OCI-LY1 (cell line): ENCODE results near the gene TBC1D16.
A peak's percentile ranks its signal among the peaks of the same experiment; 100 is the strongest.

Experiments
- H2AFZ ChIP-seq: fragments of 200-600 bp; sonication (generic), shearing (Covaris generic); 2 replicates; pipeline ENCODE4 v1.6.0; 2014; ENCODE audit warnings: antibody characterized with exemption, mild to moderate bottlenecking, low read length
- H3F3A ChIP-seq: fragments of 200-600 bp; sonication (generic), shearing (Covaris generic); 2 replicates; pipeline ENCODE4 v1.6.0; 2014; ENCODE audit warnings: mild to moderate bottlenecking, antibody characterized with exemption, low read length, moderate library complexity; ENCODE audit not compliant: insufficient read depth
- H3K27ac ChIP-seq: fragments of 200-600 bp; sonication (generic); 2 replicates; pipeline ENCODE4 v1.5.1; 2014; ENCODE audit warnings: low read length, mixed run types, mild to moderate bottlenecking, low read depth; ENCODE audit not compliant: poor library complexity, severe bottlenecking
- H3K27me3 ChIP-seq: fragments of 200-600 bp; sonication (generic); 2 replicates; pipeline ENCODE4 v1.6.0; 2014; ENCODE audit warnings: antibody characterized with exemption, mild to moderate bottlenecking, low read length, moderate library complexity; ENCODE audit not compliant: insufficient read depth
- H3K36me3 ChIP-seq: fragments of 200-600 bp; sonication (generic); 2 replicates; pipeline ENCODE4 v1.6.1; 2014; ENCODE audit warnings: mild to moderate bottlenecking, antibody characterized with exemption, low read length, moderate library complexity, mixed read lengths; ENCODE audit not compliant: insufficient read depth
- H3K4me1 ChIP-seq: fragments of 200-600 bp; sonication (generic); 2 replicates; pipeline ENCODE4 v1.5.1; 2014; ENCODE audit warnings: mild to moderate bottlenecking, low read length, moderate library complexity; ENCODE audit not compliant: insufficient read depth, severe bottlenecking
- H3K4me2 ChIP-seq: fragments of 200-600 bp; sonication (generic), shearing (Covaris generic); 2 replicates; pipeline ENCODE4 v1.6.1; 2014; ENCODE audit warnings: low read length
- H3K4me3 ChIP-seq: fragments of 200-600 bp; sonication (generic); 2 replicates; pipeline ENCODE4 v1.5.1; 2014; ENCODE audit warnings: low read length, low read depth, mild to moderate bottlenecking, mixed read lengths; ENCODE audit not compliant: poor library complexity, severe bottlenecking
- H3K79me2 ChIP-seq: fragments of 200-600 bp; shearing (Covaris generic); 2 replicates; pipeline ENCODE4 v1.6.1; 2016; ENCODE audit warnings: mixed run types, low read length, mixed read lengths; ENCODE audit not compliant: insufficient read depth
- H3K9ac ChIP-seq: fragments of 200-600 bp; sonication (generic), shearing (Covaris generic); 2 replicates; pipeline ENCODE4 v1.6.1; 2014; ENCODE audit warnings: mild to moderate bottlenecking, low read length, mixed read lengths
- H3K9me2 ChIP-seq: fragments of 200-600 bp; sonication (generic), shearing (Covaris generic); 2 replicates; pipeline ENCODE4 v1.6.1; 2014; ENCODE audit warnings: low read depth, mild to moderate bottlenecking, low read length, mixed read lengths
- H3K9me3 ChIP-seq: fragments of 200-600 bp; shearing (Covaris generic); 2 replicates; pipeline ENCODE4 v1.6.1; 2014; ENCODE audit warnings: low read length, mixed read lengths
- H4K20me1 ChIP-seq: fragments of 200-600 bp; sonication (generic), shearing (Covaris generic); 2 replicates; pipeline ENCODE4 v1.6.0; 2016; ENCODE audit warnings: mild to moderate bottlenecking, low read length; ENCODE audit not compliant: insufficient read depth
- EZH2 ChIP-seq: fragments of 200-600 bp; sonication (generic), shearing (Covaris generic); IDR thresholded peaks from 2 replicates; pipeline ENCODE4 v1.8.0; 2017; ENCODE audit warnings: borderline replicate concordance, mixed run types, mild to moderate bottlenecking, antibody characterized with exemption, low read length, moderate library complexity, mixed read lengths
- TF ChIP-seq, protein P1 (sequence below): fragments of 200-600 bp; sonication (generic), shearing (Covaris generic); IDR thresholded peaks from 2 replicates; pipeline ENCODE4 v1.5.1; 2017; ENCODE audit warnings: mild to moderate bottlenecking, antibody characterized with exemption, low read length, moderate library complexity, mixed read lengths

The TBC1D16 gene

DNA sequence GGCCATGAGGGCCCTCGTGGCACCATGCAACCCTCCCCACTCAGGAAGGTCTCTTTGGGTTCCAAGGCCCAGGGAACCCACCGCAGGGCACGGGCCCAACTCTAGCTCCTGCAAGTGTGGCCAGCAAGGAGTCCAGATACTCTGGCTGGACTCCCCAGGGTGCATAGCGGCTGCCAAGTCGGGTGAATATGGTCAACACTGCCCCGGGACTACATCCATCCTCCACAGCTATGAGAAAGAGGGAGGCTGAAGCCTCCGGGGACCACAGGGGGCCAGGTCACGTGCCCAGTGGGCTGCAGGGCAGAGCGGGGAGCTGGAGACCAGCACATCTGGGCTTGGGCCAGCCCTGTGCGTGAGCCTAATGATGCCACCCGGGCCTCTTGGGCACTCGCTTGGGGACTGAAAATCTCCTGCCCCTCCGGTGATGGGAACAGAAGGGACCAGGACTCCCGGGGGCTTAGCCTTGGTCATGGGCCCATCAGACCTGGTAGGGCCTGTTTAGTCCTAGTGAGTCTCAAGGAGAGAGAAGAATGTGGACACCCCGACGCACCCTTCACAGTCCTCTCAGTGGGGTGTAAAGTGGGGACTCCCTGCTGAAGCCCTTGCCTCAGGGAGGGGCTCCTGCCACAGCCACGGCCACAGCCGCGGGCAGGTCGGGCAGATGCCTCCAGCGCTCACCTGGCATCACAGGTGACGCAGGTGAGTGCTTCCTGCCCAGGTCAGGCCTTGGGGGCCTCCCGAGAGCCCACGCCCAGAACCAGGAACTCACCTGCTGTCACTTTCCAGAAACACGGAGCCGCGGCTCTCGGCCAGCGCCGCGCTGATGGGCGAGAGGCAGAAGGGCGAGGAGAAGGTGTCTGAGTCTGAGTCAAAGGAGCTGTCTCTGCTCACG is 26.0 kb downstream of the TBC1D16 start:
- no peak for TF ChIP-seq EZH2
- TF ChIP-seq, protein P1, sequence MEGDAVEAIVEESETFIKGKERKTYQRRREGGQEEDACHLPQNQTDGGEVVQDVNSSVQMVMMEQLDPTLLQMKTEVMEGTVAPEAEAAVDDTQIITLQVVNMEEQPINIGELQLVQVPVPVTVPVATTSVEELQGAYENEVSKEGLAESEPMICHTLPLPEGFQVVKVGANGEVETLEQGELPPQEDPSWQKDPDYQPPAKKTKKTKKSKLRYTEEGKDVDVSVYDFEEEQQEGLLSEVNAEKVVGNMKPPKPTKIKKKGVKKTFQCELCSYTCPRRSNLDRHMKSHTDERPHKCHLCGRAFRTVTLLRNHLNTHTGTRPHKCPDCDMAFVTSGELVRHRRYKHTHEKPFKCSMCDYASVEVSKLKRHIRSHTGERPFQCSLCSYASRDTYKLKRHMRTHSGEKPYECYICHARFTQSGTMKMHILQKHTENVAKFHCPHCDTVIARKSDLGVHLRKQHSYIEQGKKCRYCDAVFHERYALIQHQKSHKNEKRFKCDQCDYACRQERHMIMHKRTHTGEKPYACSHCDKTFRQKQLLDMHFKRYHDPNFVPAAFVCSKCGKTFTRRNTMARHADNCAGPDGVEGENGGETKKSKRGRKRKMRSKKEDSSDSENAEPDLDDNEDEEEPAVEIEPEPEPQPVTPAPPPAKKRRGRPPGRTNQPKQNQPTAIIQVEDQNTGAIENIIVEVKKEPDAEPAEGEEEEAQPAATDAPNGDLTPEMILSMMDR: no peak
- no peaks in the 10 kb centered on the region for H3K9me2 ChIP-seq
- no peak overlapping the region for H2AFZ ChIP-seq
- no peaks in the 10 kb centered on the region for H3F3A ChIP-seq
- no peak overlapping the region for H3K4me3 ChIP-seq
- no peak overlapping the region for H3K9ac ChIP-seq
- no peak overlapping the region for H3K4me2 ChIP-seq
- no peaks in the 10 kb centered on the region; the same call in 1 of the 2 replicates for H3K36me3 ChIP-seq
- H4K20me1 ChIP-seq: no peaks in the 10 kb centered on the region
- no peak overlapping the region for H3K27ac ChIP-seq
- no peaks in the 10 kb centered on the region for H3K79me2 ChIP-seq
- peaks cover 22% of the 10 kb centered on the region for H3K27me3 ChIP-seq
- H3K9me3 ChIP-seq: peaks cover 3% of the 10 kb centered on the region; the same call in 1 of the 2 replicates
- H3K4me1 ChIP-seq: no peaks in the 10 kb centered on the region

DNA sequence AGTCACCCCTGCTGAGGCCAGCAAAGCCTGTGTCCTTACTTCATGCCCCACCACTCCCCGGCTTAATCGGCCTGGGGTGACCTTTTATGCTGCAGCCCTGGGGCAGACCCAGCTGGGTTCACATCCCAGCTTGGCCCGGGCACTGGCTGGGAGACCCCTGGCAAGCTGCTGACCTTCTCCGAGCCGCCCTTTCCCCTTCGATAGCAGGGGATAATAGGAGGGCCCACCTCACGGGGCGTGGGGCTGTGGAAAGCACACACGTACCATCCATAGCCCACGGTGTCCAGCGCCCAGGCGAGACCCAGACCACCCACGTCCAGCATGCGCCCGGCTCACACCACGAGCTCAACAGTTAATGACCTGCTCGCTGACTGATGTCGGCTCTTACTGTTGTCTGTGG is 26.8 kb downstream of the TBC1D16 start:
- Histone ChIP-seq H3K4me3 (no peak overlapping the region), H3K27ac (no peak overlapping the region), H2AFZ (no peak overlapping the region), H3K9me3 (no peaks in the 10 kb centered on the region; the same call in 1 of the 2 replicates), H3K9ac (no peak overlapping the region), H4K20me1 (no peaks in the 10 kb centered on the region), H3K4me1 (no peaks in the 10 kb centered on the region), H3K79me2 (no peaks in the 10 kb centered on the region), H3F3A (no peaks in the 10 kb centered on the region), H3K9me2 (no peaks in the 10 kb centered on the region), H3K36me3 (no peaks in the 10 kb centered on the region; the same call in 1 of the 2 replicates), H3K4me2 (no peak overlapping the region), H3K27me3 (peaks cover 14% of the 10 kb centered on the region)
- TF ChIP-seq, protein P1: no peak
- no peak for TF ChIP-seq EZH2

DNA sequence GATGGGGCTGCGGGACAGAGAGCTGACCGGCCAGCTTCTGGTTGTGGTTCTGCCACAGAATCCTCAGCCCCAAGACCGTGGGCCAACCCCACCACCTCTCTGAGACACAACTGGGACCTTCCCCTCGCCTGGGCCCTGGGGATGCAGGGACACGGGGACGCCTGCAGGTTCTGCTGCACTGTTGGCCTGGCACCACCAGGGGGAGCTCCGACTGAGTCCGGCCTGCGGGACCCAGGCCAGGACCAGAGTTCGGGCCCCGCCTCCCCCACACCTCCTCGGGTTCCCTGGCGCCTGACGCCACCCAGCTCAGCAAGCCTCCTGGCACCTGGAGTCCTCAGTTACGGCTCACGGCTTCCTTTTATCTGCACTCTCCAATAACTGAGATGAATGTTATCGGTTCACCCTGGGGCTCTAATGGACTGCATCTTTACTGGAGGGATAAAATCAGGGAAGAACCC is 27.3 kb downstream of the TBC1D16 start:
- Histone ChIP-seq H3K79me2 (no peaks in the 10 kb centered on the region), H3K4me1 (no peaks in the 10 kb centered on the region), H3K9me3 (no peaks in the 10 kb centered on the region), H3K36me3 (no peaks in the 10 kb centered on the region), H3K27ac (no peak overlapping the region), H3K9ac (no peak overlapping the region), H3K4me3 (no peak overlapping the region), H3K4me2 (no peak overlapping the region), H3F3A (no peaks in the 10 kb centered on the region), H4K20me1 (no peaks in the 10 kb centered on the region), H3K27me3 (peaks cover 9% of the 10 kb centered on the region), H3K9me2 (no peaks in the 10 kb centered on the region), H2AFZ (no peak overlapping the region)
- TF ChIP-seq, protein P1: peak; percentile 90
- no peak for TF ChIP-seq EZH2
